Fibroblast of peridontal ligament (primary cell): ENCODE data around the gene CPLX4.

Experiments used
- DNase-seq: peaks from one replicate; pipeline ENCODE4 v3.0.0-alpha.2; 2010; ENCODE audit errors: extremely low read depth

The CPLX4 gene, protein sequence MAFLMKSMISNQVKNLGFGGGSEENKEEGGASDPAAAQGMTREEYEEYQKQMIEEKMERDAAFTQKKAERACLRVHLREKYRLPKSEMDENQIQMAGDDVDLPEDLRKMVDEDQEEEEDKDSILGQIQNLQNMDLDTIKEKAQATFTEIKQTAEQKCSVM

GRCh38 chr18:59318460-59319050 lies at the start of gene CPLX4:
CPLX4 (minus strand) TSS chr18:59318649; CDS start chr18:59318462, 187 bp downstream.
- no peak for DNase-seq

- DNase-seq, result no peak
Measured at GRCh38 chr18:59360381-59360780, 41.9 kb upstream of the CPLX4 start.

DNA sequence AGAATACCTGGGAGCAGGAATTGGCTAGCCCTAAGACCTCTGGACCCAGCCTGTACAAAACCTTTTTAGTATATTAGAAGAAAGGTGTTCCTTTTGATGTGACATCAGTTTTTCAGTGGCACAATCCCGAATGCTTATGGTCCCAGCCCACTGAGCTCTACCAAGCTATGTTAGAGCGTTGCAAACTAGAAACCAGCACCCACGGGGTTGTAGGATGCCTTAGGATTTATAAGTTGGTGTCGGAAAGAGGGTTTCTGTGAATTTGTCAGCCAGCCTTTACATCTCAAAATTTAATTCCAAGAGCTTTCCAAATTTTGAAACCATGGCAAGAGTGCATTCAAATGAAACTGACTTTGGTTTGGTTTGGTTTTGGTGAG lies 41.1 kb upstream of the CPLX4 start:
- peak; percentile 43 for DNase-seq

DNA sequence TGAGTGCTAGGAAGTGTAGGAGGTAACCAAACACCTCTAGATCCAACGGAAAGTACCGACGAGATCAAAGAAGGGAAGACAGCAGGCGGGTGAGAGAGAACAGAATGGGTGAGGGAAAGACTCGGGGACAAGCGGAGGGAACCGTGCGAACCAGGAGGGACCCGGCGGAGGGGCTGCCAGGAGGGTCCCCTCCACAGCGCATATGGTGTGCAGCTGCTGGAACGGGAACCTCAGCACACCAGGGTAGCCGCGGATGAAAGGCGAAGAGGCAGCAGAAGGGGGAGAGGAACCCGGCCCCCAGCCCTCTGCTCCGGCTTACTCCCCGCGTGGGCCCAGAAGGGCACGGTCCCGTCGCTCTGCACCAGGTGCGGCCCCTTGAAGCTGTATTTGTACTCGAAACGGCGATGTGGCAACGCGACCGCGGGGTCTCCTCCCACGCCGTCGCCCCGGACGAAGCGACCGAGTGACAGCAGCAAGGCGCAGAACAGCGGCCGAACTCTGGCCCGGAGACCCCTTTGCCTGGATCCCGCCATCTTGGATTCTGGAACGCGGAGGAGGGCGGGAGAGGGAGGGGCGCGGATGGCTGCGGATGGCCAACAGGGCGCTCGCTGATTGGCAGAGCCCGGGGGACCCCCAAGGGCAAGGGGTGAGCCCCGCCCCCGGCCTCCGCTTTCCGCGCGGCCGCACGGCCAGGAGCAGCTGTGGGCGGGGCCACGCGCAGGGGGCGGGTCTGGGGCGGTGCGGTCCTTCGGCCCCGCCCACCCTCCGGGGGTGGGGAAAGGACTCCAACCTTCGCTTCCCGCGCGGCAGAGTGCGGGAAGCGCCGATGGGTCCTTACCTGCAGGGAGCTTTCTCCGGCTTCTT lies 40.5 kb upstream of the CPLX4 start, which contains the start of gene LMAN1:
Gene LMAN1 (minus strand): TSS at position 554 of the 864 bp plus-strand sequence. CDS start 21 bp downstream, at position 533.
- DNase-seq, result peak; percentile 89

- DNase-seq, result peak; percentile 58
Measured at GRCh38 chr18:59358414-59358711, 39.9 kb upstream of the CPLX4 start.

GRCh38 chr18:59357928-59358327 lies 39.5 kb upstream of the CPLX4 start:
- DNase-seq, result peak; percentile 73

DNA sequence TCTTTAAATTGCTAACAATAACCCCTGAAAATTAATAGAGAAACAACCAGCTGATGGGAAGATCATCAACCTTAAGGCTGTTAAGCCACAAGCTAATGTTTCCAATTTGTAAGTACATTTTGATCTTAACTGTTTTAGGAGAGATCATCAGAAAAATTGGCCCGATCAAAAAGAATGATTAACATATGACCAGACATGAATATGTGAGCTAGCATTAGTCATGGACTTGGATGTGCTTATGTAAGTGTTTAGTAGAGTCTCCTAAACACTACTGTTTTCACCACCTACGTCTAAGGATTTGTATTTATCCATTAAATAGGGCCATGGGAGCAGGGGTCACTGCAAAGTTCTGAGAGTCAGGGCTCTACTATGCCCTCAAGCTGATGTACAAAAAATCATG lies 36.3 kb upstream of the CPLX4 start:
- peak; percentile 33 for DNase-seq

- no peak for DNase-seq
Measured at GRCh38 chr18:59353079-59353680, 34.7 kb upstream of the CPLX4 start.

GRCh38 chr18:59352250-59352855 lies 33.9 kb upstream of the CPLX4 start:
- DNase-seq, result no peak

- peak; percentile 38 for DNase-seq
Measured at GRCh38 chr18:59345556-59345955, 27.1 kb upstream of the CPLX4 start.

GRCh38 chr18:59344996-59345395 lies 26.5 kb upstream of the CPLX4 start:
- DNase-seq, result no peak

GRCh38 chr18:59343926-59344325 lies 25.5 kb upstream of the CPLX4 start:
- no peak for DNase-seq

GRCh38 chr18:59340817-59341216 lies 22.4 kb upstream of the CPLX4 start:
- no peak for DNase-seq

DNA sequence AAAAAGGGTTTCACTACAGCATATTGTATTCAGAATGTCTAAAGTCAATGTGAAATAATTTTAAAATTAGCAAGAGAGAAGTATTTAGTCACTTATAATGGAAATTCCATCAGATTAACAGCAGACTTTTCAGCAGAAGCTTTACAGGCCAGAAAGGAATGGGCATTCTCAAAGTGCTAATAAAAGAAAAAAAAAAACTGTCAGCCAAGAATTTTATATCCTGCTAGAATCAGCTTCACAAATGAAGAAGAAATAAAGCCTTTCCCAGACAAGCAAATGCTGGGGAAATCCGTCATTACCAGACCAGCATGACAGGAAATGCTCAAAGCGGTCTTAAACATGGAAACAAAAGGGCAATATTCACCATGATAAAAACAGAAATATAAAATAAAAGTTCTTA lies 21.9 kb upstream of the CPLX4 start:
- no peak for DNase-seq

GRCh38 chr18:59332986-59333385 lies 14.5 kb upstream of the CPLX4 start:
- DNase-seq, result no peak

- no peak for DNase-seq
Measured at GRCh38 chr18:59328683-59329082, 10.2 kb upstream of the CPLX4 start.

DNA sequence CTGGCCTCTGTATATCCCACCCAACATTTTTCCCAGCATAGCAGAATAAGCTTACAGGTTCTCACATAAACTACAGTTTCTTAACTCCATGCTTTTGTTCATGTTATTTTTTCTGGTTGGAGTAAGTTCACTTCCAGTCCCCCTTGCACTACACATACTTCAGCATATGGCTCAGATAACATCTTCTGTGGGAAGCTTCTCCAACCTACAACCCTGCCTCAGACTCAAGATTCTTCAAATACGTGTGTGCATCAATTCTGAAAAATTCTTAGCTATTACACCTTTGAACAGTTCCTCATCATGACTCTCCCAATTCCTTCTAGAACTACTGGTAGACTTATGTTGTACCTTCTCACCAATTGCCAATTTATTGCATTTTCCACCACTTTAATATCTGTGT lies 7.5 kb upstream of the CPLX4 start:
- no peak for DNase-seq

DNA sequence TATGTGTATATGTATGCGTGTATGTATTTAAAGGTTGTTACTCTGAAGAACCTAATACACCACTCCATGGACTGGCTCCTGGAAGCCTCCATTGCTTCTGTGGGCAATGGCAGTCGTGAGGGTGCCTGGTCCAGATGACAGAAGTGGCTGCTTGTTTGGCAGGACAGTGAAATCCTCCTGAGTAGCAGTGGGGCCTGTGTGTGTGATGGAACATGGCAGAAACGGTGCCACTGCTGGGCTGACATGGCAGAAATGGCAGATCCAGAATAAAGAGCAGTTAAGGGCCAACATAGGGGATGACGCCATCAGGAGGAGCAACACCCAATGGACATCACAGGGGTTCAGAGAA lies 6.1 kb upstream of the CPLX4 start:
- DNase-seq, result no peak

GRCh38 chr18:59323931-59324622 lies 5.6 kb upstream of the CPLX4 start:
- DNase-seq, result peak; percentile 31

DNA sequence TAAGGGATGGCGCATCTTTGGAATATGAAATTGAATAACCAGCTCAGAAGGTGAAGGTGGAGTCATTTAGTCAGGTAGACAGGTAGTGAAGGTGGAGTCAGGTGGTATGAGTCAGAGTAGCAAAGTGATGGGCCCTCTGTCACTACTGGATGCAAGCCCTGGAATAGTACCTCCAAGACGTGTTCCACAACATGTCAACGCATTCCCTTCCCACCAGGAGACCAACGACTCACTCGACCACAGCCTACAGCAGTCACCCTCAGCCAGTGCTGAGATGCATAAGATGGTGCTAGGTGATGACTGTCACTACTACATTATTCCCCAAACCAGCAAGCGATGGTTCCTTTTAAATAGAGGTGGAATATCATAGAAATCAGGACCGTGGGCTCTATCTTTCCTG lies 6.8 kb downstream of the CPLX4 start:
- no peak for DNase-seq

DNA sequence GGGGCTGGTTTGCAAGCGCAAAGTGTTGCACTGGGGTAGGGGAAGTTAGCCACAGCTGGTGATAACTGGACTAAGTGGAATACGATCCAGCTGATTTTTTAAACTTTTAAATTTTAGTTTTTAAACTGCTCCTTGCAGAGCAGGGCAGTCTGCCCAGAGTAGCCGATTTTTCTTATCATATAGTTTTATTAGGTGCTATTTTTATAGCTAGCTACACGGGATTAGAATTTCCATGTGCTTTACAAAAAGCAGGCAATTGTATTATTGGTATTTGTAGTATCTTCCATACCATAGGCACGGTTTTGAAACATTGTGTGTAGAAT lies 9.6 kb downstream of the CPLX4 start:
- no peak for DNase-seq
